Spleen (tissue), 11 donors: ENCODE results near the gene CCL2. TPM values are rescaled to one million over a fixed set of nuclear protein-coding genes. Genes with fewer than 3 reads are reported as not detected.
A peak's percentile ranks its signal among the peaks of the same experiment; 100 is the strongest.

Experiments used
- DNase-seq: peaks from one replicate; pipeline ENCODE4 v3.0.0-alpha.2; 2020
- H3K27ac ChIP-seq, 8 donors: fragments of 200-600 bp; sonication (generic) in 7 of 8; 1 replicate in 4 of 8; 2 replicates in 4 of 8; pipeline versions ENCODE4 v1.5.0 to v1.8.0; 2016 to 2021; ENCODE audit warnings: inconsistent platforms in 4 of 8, mild to moderate bottlenecking in 4 of 8, moderate library complexity in 1 of 8
- H3K27me3 ChIP-seq, 7 donors: fragments of 200-600 bp; sonication (generic) in 6 of 7; replicated peaks in 1 of 7; 1 replicate in 4 of 7; 2 replicates in 3 of 7; pipeline versions ENCODE4 v1.5.0 to v1.8.0; 2016 to 2021; ENCODE audit warnings: inconsistent platforms in 3 of 7, mild to moderate bottlenecking in 1 of 7
- H3K36me3 ChIP-seq, 6 donors: fragments of 200-600 bp; sonication (generic) in 5 of 6; 1 replicate in 4 of 6; 2 replicates in 2 of 6; pipeline versions ENCODE4 v1.5.0 to v1.8.0; 2016 to 2021; ENCODE audit warnings: inconsistent platforms in 2 of 6
- H3K4me1 ChIP-seq, 6 donors: fragments of 200-600 bp; sonication (generic) in 5 of 6; 1 replicate in 3 of 6; 2 replicates in 3 of 6; pipeline versions ENCODE4 v1.5.0 to v1.8.0; 2016 to 2021; ENCODE audit warnings: inconsistent platforms in 3 of 6
- H3K4me3 ChIP-seq, 8 donors: fragments of 200-600 bp; sonication (generic) in 7 of 8; 1 replicate in 4 of 8; 2 replicates in 4 of 8; pipeline versions ENCODE4 v1.5.0 to v1.8.0; 2016 to 2021; ENCODE audit warnings: inconsistent platforms in 4 of 8, mild to moderate bottlenecking in 4 of 8, moderate library complexity in 2 of 8
- H3K9me3 ChIP-seq, 8 donors: fragments of 200-600 bp; sonication (generic) in 7 of 8; 1 replicate in 4 of 8; 2 replicates in 4 of 8; pipeline versions ENCODE4 v1.5.0 to v1.8.0; 2016 to 2021; ENCODE audit warnings: inconsistent platforms in 4 of 8
- CTCF ChIP-seq, 11 experiments: fragments of 200-600 bp in 7 of 11; fragments of 450-650 bp in 4 of 11; sonication (generic) in 4 of 11; IDR thresholded peaks in 8 of 11; conservative IDR thresholded peaks in 3 of 11; 1 replicate in 7 of 11; 2 replicates in 4 of 11; pipeline versions ENCODE4 v1.4.0 to v1.8.0; 2016 to 2021; ENCODE audit warnings: antibody characterized with exemption in 11 of 11, inconsistent platforms in 4 of 11, mild to moderate bottlenecking in 1 of 11
- POLR2A ChIP-seq, 3 donors: fragments of 450-650 bp; IDR thresholded peaks; one replicate each; pipeline ENCODE4 v1.5.1; 2017; ENCODE audit warnings: antibody characterized with exemption in 3 of 3, mild to moderate bottlenecking in 1 of 3
- POLR2AphosphoS5 ChIP-seq, 3 donors: sonication (generic); formaldehyde crosslinking; IDR thresholded peaks; one replicate each; pipeline ENCODE4 v1.5.1; 2017; ENCODE audit warnings: antibody characterized with exemption in 3 of 3
- WGBS, 5 donors: extraction: QIAGEN DNeasy Blood & Tissue Kit in 3 of 5; methylation state at CpG; one replicate each; pipeline versions ENCODE4 v1.1.5 to v1.1.7; 2013 to 2018; 5-methylcytosine and 5-hydroxymethylcytosine counted together
- intact Hi-C: fragments of 100-400 bp; cut with DNase I; formaldehyde crosslinking; loops from one replicate; pipeline ENCODE4 v1.15.0; 2023; ENCODE audit warnings: low total_unique reads
- polyA plus RNA-seq, 3 donors: library from polyadenylated mRNA; stranded (reverse); fragments of 200-250 nt; gene quantifications; one replicate each; pipeline ENCODE4 v1.2.1, GENCODE V29; 2013
- total RNA-seq, 7 donors: library from RNA; depleted of rRNA in 3 of 7; stranded (reverse); fragments of >200 nt in 3 of 7; fragmentation: NEBNext Ultra II Directional in 4 of 7; extraction: Animal tissue kit (Norgen Biotek cat#: 25700) in 4 of 7; gene quantifications; one replicate each; pipeline versions ENCODE4 v1.1.0 to v1.2.1, GENCODE V29; 2016 to 2021
- donor health status: healthy with polysubstance abuse.
- donor health status: DM: no; HTN: no; CAD: no; lungs with moderate emphysema.
- donor health status: DM: no; HTN: no; CAD: no.
- donor health status: Bipolar disorder and iron deficiency.
- donor health status: healthy.
- donor health status: DM: no; HTN: no; CAD: no.
- donor health status: DM: yes; HTN: yes; CAD: no.

Gene CCL2
- total and polyA plus RNA-seq, 10 donors = 4.6 to 70.7 (median 13.7) TPM

GRCh38 chr17:34248511-34249024 lies 6.5 kb upstream of the CCL2 start:
- Histone ChIP-seq H3K27ac (peak overlapping the region in 5 of 8 donors; percentile 42 to 88 (median 47)), H3K9me3 (no peaks in the 10 kb centered on the region), H3K4me1 (peaks cover 21 to 98% (median 62%) of the 10 kb centered on the region in 6 donors), H3K27me3 (peaks cover 0 to 26% (median 0%) of the 10 kb centered on the region in 7 donors), H3K4me3 (no peak overlapping the region), H3K36me3 (no peaks in the 10 kb centered on the region)
- intact Hi-C loops = no loop called here
- no peak for DNase-seq
- 58 to 71% (median 70%) methylated on average over 6 of the region's 6 CpGs for WGBS, 5 donors
- TF ChIP-seq CTCF (IDR thresholded peaks at IDR 0.05 in 8 of 11, conservative IDR thresholded peaks at IDR 0.05 in 3 of 11) (no peak), POLR2A (IDR thresholded peaks at IDR 0.05) (no peak), POLR2AphosphoS5 (IDR thresholded peaks at IDR 0.05) (no peak)

GRCh38 chr17:34249061-34249460 lies 6.0 kb upstream of the CCL2 start:
- Histone ChIP-seq H3K27me3 (peaks cover 0 to 31% (median 0%) of the 10 kb centered on the region in 7 donors), H3K4me3 (no peak overlapping the region), H3K9me3 (no peaks in the 10 kb centered on the region), H3K36me3 (no peaks in the 10 kb centered on the region), H3K4me1 (peaks cover 16 to 98% (median 60%) of the 10 kb centered on the region in 6 donors), H3K27ac (peak overlapping the region in 5 of 8 donors; percentile 42 to 88 (median 47))
- intact Hi-C loops = no loop called here
- DNase-seq = no peak
- TF ChIP-seq POLR2A (IDR thresholded peaks at IDR 0.05) = no peak
- TF ChIP-seq CTCF (IDR thresholded peaks at IDR 0.05 in 8 of 11, conservative IDR thresholded peaks at IDR 0.05 in 3 of 11) = no peak
- TF ChIP-seq POLR2AphosphoS5 (IDR thresholded peaks at IDR 0.05) = no peak
- WGBS, 5 donors = 51 to 78% (median 63%) methylated on average over 1 of the region's 1 CpG

- H3K27ac ChIP-seq = peak overlapping the region in 5 of 8 donors; percentile 42 to 88 (median 47)
- intact Hi-C loops = no loop called here
- H3K9me3 ChIP-seq = no peaks in the 10 kb centered on the region
- H3K36me3 ChIP-seq = no peaks in the 10 kb centered on the region
- TF ChIP-seq POLR2A (IDR thresholded peaks at IDR 0.05) = no peak
- no peak for TF ChIP-seq CTCF (IDR thresholded peaks at IDR 0.05 in 8 of 11, conservative IDR thresholded peaks at IDR 0.05 in 3 of 11)
- TF ChIP-seq POLR2AphosphoS5 (IDR thresholded peaks at IDR 0.05) = no peak
- H3K4me3 ChIP-seq = no peak overlapping the region
- DNase-seq = no peak
- peaks cover 16 to 98% (median 60%) of the 10 kb centered on the region in 6 donors for H3K4me1 ChIP-seq
- H3K27me3 ChIP-seq = peaks cover 0 to 35% (median 0%) of the 10 kb centered on the region in 7 donors
- 29 to 68% (median 51%) methylated on average over 1 of the region's 1 CpG for WGBS, 5 donors
Observed at GRCh38 chr17:34249478-34249877, 5.6 kb upstream of the CCL2 start.

- intact Hi-C loops = no loop called here
- Histone ChIP-seq H3K9me3 (no peaks in the 10 kb centered on the region), H3K27ac (peak overlapping the region in 2 of 8 donors; percentile 58 to 66), H3K36me3 (no peaks in the 10 kb centered on the region), H3K4me1 (peaks cover 28 to 94% (median 60%) of the 10 kb centered on the region in 6 donors), H3K4me3 (no peak overlapping the region), H3K27me3 (peaks cover 0 to 50% (median 0%) of the 10 kb centered on the region in 7 donors)
- DNase-seq = no peak
- TF ChIP-seq POLR2AphosphoS5 (IDR thresholded peaks at IDR 0.05) (no peak), CTCF (IDR thresholded peaks at IDR 0.05 in 8 of 11, conservative IDR thresholded peaks at IDR 0.05 in 3 of 11) (no peak), POLR2A (IDR thresholded peaks at IDR 0.05) (no peak)
- 93 to 97% (median 94%) methylated on average over 3 of the region's 3 CpGs for WGBS, 5 donors
Observed at GRCh38 chr17:34251186-34251585, 3.9 kb upstream of the CCL2 start.
